ENCODE data around the gene LIPC.

Gene LIPC

DNA sequence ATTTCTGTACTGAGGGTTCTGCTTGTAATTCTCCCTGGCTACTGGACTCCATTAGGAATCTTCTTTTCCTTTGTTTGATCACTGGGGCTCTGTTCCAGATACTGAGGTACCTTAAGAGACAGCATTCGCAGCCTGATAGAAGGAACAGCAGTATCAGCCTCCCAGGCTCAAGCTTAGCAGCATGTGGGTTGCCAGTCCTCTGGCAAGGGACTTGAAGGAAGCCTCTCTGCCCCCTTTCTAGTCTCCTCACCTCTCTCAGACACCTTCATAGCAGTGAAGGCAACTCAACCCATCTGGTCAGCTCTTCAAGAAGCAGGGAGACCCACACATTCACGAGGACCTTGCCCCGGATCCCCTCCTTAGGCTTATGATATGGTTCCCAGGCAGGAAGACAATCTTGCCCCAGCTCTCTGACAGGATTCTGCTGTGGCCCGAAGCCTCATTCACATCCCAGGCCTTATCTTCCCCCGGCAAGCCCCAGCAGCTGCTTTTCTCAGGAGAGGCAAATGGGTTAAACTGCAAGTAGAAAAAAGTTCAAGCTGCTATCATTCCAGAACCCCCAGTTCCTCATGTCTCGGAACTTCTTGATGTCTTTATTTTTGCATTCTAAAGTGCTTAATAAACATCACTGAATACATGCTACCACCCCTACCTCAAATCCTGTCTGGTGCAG, 153.1 kb downstream of the LIPC start:
- TF ChIP-seq, protein P1, sequence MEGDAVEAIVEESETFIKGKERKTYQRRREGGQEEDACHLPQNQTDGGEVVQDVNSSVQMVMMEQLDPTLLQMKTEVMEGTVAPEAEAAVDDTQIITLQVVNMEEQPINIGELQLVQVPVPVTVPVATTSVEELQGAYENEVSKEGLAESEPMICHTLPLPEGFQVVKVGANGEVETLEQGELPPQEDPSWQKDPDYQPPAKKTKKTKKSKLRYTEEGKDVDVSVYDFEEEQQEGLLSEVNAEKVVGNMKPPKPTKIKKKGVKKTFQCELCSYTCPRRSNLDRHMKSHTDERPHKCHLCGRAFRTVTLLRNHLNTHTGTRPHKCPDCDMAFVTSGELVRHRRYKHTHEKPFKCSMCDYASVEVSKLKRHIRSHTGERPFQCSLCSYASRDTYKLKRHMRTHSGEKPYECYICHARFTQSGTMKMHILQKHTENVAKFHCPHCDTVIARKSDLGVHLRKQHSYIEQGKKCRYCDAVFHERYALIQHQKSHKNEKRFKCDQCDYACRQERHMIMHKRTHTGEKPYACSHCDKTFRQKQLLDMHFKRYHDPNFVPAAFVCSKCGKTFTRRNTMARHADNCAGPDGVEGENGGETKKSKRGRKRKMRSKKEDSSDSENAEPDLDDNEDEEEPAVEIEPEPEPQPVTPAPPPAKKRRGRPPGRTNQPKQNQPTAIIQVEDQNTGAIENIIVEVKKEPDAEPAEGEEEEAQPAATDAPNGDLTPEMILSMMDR (IDR thresholded peaks at IDR 0.05; ENCODE audit: insufficient read depth, low read length, missing control alignments), result no peak
- CTCF ChIA-PET, result no interaction called here
- no peak overlapping the region for H3K4me3 ChIP-seq (ENCODE audit: low read depth, low read length)
- POLR2A ChIA-PET, result interaction anchor here (0.7 kb wide), 1 partner anchor 765 kb away, joined by 3 read pairs; no protein-coding TSS in a partner anchor
- no peak for DNase-seq (ENCODE audit: low read depth, low spot score)

DNA sequence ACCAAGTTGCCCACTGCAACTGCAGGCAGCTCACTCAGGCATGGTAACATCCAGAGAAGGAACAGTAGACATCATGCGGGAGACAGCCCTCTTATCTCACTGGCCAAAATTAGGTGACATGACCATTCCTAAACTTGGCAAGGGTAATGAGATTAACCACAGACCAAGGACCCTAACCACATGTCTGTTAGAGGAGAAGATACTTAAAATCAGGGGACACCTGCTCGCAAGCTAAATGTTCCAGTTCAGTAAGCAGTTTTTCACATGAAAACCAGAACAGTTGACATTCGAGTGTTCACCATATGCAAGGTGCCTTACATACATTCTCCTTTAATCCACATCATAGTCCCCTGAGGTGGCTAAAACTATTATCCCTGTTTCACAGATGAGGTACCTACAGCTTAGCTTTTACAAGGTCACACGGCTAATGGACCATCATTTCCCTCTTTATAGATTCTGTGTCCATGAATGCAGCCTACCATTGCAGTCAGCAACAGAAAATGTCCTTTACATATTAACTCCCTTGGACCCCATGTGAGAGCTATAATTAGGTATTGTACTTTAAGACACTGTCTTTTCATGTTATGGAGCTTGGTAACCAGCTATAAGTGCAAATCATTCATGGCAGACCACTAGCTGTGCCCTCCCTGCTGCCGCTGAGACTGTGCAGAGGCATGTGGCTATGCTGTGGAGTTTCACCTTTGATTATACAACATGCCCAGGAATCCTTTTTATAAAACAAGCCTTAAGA, 154.1 kb downstream of the LIPC start:
- POLR2A ChIA-PET, result interaction anchor here (0.7 kb wide), 1 partner anchor 764 kb away, joined by 3 read pairs; no protein-coding TSS in a partner anchor
- TF ChIP-seq, protein P1 (IDR thresholded peaks at IDR 0.05; ENCODE audit: insufficient read depth, low read length, missing control alignments), result no peak
- no peak for DNase-seq (ENCODE audit: low read depth, low spot score)
- no peak overlapping the region for H3K4me3 ChIP-seq (ENCODE audit: low read depth, low read length)
- CTCF ChIA-PET, result no interaction called here

DNA sequence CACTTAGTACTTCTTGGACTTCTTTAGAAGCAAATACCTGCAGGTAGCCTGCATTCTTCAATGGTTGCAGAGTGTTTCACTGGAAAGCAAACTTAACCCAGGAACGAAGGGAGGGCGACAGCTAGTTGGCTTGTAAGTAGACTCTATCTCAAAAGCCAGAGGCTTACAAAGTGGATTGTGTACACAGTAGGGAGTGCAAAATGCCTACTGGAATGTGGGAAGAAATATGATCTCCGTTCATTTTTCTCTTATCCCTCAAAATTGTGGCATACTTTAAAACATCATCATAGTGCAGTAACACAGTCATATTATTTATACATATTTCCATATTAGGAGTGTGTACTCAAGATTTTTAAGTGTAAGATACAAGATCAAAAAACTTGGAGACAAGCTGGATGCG, 155.7 kb downstream of the LIPC start:
- no peak overlapping the region for H3K4me3 ChIP-seq (ENCODE audit: low read depth, low read length)
- no peak for DNase-seq (ENCODE audit: low read depth, low spot score)
- POLR2A ChIA-PET, result no interaction called here
- CTCF ChIA-PET, result no interaction called here
- TF ChIP-seq, protein P1 (IDR thresholded peaks at IDR 0.05; ENCODE audit: insufficient read depth, low read length, missing control alignments), result no peak

DNA sequence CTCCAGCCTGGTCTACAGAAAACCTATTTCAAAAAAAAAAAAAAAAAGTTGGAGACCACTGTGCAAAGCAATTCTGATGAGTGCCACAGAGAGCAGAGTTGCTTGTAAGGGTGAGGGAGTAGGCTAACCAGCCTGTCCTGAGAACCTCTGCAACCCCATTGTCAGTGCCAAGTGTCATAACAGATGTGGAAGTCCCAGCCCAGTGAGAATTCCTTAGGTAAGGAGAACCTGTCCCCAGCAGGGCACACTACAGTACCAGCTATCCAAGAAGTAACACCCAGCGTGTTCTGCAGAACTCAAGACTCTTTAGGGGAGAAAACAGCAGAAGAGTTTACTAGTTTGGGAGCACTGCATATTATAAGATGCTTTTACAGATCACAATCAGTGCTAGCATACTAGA, 156.3 kb downstream of the LIPC start:
- CTCF ChIA-PET, result no interaction called here
- TF ChIP-seq, protein P1 (IDR thresholded peaks at IDR 0.05; ENCODE audit: insufficient read depth, low read length, missing control alignments), result no peak
- POLR2A ChIA-PET, result no interaction called here

DNA sequence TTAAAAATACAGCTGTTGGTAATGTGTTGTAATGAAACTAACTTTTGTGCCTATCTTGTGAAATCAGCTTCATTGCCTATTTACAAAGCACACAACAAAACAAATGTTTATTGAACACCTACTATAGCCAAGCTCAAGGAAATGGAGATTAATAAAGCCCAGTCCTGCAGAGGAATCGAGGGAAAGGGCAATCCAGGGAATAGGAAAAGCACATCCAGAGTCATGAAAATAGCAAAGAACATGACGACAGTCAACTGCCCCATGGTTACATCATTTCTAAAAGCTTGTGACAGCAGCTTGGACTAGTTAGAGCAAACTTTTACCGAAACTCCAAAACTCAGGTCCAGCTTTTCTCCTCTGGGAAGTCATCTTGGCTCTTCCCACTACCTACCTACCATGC, 157.3 kb downstream of the LIPC start:
- TF ChIP-seq, protein P1 (IDR thresholded peaks at IDR 0.05; ENCODE audit: insufficient read depth, low read length, missing control alignments), result no peak
- POLR2A ChIA-PET, result no interaction called here
- CTCF ChIA-PET, result interaction anchor here (0.6 to 1.4 kb wide), 2 partner anchors 14 to 304 kb away, joined by 3 to 4 read pairs; no protein-coding TSS in a partner anchor
- no peak overlapping the region for H3K4me3 ChIP-seq (ENCODE audit: low read depth, low read length)
- no peak for DNase-seq (ENCODE audit: low read depth, low spot score)

More for the DNA sequence above, 156.3 kb downstream of the LIPC start:
- H3K4me3 ChIP-seq (ENCODE audit: low read depth, low read length), result no peak overlapping the region
- DNase-seq (ENCODE audit: low read depth, low spot score), result no peak

DNA sequence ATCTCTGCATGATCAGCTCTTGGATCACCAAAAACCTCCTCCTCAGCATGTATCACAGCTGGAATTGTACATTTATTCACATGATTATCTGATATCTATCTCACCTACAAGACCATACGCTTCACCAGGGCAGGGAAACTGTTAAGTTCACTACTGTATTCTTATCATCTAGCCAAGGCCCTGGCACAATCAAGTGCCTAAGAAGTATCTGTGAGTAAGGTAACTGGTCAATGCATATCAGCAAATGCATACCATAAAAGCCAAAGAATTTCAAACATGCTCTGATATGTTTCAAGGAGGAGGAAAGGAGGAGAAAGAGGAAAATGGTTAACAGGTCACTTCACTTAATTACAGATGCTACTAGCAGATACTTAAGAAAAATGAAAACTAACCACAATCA, 158.4 kb downstream of the LIPC start:
- CTCF ChIA-PET, result no interaction called here
- DNase-seq (ENCODE audit: low read depth, low spot score), result no peak
- no peak overlapping the region for H3K4me3 ChIP-seq (ENCODE audit: low read depth, low read length)
- POLR2A ChIA-PET, result no interaction called here
- TF ChIP-seq, protein P1 (IDR thresholded peaks at IDR 0.05; ENCODE audit: insufficient read depth, low read length, missing control alignments), result no peak

Measured in AG04449 (cell line).